Liver (tissue), 9 donors: ENCODE data around the gene ARHGEF10L. TPM values are rescaled to one million over a fixed set of nuclear protein-coding genes. Genes with fewer than 3 reads are reported as not detected.

Experiments used
- DNase-seq: peaks from one replicate; pipeline ENCODE4 v3.0.0-alpha.2; 2017; ENCODE audit warnings: low spot score
- H3K27ac ChIP-seq, 2 donors: one replicate each; pipeline ENCODE4 v1.7.0; 2013; ENCODE audit warnings: inconsistent platforms in 2 of 2, low read length in 2 of 2, control low read depth in 1 of 2, low read depth in 1 of 2, mild to moderate bottlenecking in 1 of 2
- H3K27me3 ChIP-seq, 4 donors: one replicate each; pipeline versions ENCODE4 v1.6.1 to v1.7.0; 2013; ENCODE audit warnings: low read length in 3 of 4, inconsistent platforms in 1 of 4, mild to moderate bottlenecking in 1 of 4, moderate library complexity in 1 of 4; ENCODE audit not compliant: control insufficient read depth in 4 of 4, insufficient read depth in 4 of 4
- H3K36me3 ChIP-seq, 4 donors: one replicate each; pipeline versions ENCODE4 v1.6.1 to v1.7.0; 2013; ENCODE audit warnings: low read length in 3 of 4, mild to moderate bottlenecking in 3 of 4, low read depth in 1 of 4, moderate library complexity in 1 of 4; ENCODE audit not compliant: control insufficient read depth in 4 of 4, insufficient read depth in 3 of 4
- H3K4me1 ChIP-seq, 4 donors: one replicate each; pipeline versions ENCODE4 v1.6.1 to v1.7.0; 2013; ENCODE audit warnings: low read length in 3 of 4, mild to moderate bottlenecking in 3 of 4, moderate library complexity in 1 of 4; ENCODE audit not compliant: control insufficient read depth in 4 of 4, insufficient read depth in 4 of 4
- H3K4me3 ChIP-seq, 3 donors: one replicate each; pipeline versions ENCODE4 v1.6.1 to v1.7.0; 2013; ENCODE audit warnings: low read length in 3 of 3, control low read depth in 1 of 3, low read depth in 1 of 3, mild to moderate bottlenecking in 1 of 3
- H3K9ac ChIP-seq, 2 donors: one replicate each; pipeline ENCODE4 v1.7.0; 2013; ENCODE audit warnings: low read length in 2 of 2, mild to moderate bottlenecking in 2 of 2, moderate library complexity in 2 of 2, control low read depth in 1 of 2, low read depth in 1 of 2
- H3K9me3 ChIP-seq, 4 donors: one replicate each; pipeline versions ENCODE4 v1.6.1 to v1.7.0; 2013; ENCODE audit warnings: low read length in 3 of 4; ENCODE audit not compliant: control insufficient read depth in 4 of 4
- CTCF ChIP-seq: fragments of 150-350 bp; IDR thresholded peaks from 2 replicates; pipeline ENCODE4 v1.5.1; 2017; ENCODE audit warnings: improper control_type of control experiment, low read depth, low read length; ENCODE audit not compliant: missing input control
- EGR1 ChIP-seq, 2 donors: IDR thresholded peaks; 2 replicates each; pipeline ENCODE4 v1.6.1; 2016 to 2018; ENCODE audit warnings: antibody characterized with exemption in 2 of 2, low read depth in 2 of 2
- FOXA1 ChIP-seq: IDR thresholded peaks from 2 replicates; pipeline ENCODE4 v1.6.1; 2016; ENCODE audit warnings: antibody characterized with exemption
- FOXA2 ChIP-seq: IDR thresholded peaks from 2 replicates; pipeline ENCODE4 v1.6.1; 2016; ENCODE audit warnings: antibody characterized with exemption
- HNF4A ChIP-seq, 2 donors: conservative IDR thresholded peaks; 2 replicates each; pipeline ENCODE4 v1.6.1; 2016; ENCODE audit warnings: antibody characterized with exemption in 2 of 2, mild to moderate bottlenecking in 2 of 2
- HNF4G ChIP-seq: IDR thresholded peaks from 2 replicates; pipeline ENCODE4 v1.6.1; 2016; ENCODE audit warnings: antibody characterized with exemption
- JUND ChIP-seq, 2 donors: IDR thresholded peaks; 2 replicates each; pipeline ENCODE4 v1.6.1; 2016; ENCODE audit warnings: antibody characterized with exemption in 2 of 2
- NR2F2 ChIP-seq: IDR thresholded peaks from 2 replicates; pipeline ENCODE4 v1.6.1; 2016; ENCODE audit warnings: antibody characterized with exemption
- RAD21 ChIP-seq, 2 donors: IDR thresholded peaks; 2 replicates each; pipeline ENCODE4 v1.6.1; 2016; ENCODE audit warnings: antibody characterized with exemption in 2 of 2, mild to moderate bottlenecking in 2 of 2
- RXRA ChIP-seq, 2 donors: IDR thresholded peaks; 2 replicates each; pipeline ENCODE4 v1.6.1; 2017 to 2018; ENCODE audit warnings: antibody characterized with exemption in 2 of 2, mild to moderate bottlenecking in 1 of 2
- SP1 ChIP-seq: IDR thresholded peaks from 2 replicates; pipeline ENCODE4 v1.6.1; 2018; ENCODE audit warnings: antibody characterized with exemption, mild to moderate bottlenecking
- TAF1 ChIP-seq: conservative IDR thresholded peaks from 2 replicates; pipeline ENCODE4 v1.6.1; 2016; ENCODE audit warnings: antibody characterized with exemption, mild to moderate bottlenecking
- YY1 ChIP-seq: IDR thresholded peaks from 2 replicates; pipeline ENCODE4 v1.6.1; 2016; ENCODE audit warnings: antibody characterized with exemption, mild to moderate bottlenecking
- WGBS: extraction: QIAGEN DNeasy Blood & Tissue Kit; methylation state at CpG from one replicate; pipeline ENCODE4 v1.1.7; 2013; 5-methylcytosine and 5-hydroxymethylcytosine counted together
- polyA plus RNA-seq, 2 donors: library from polyadenylated mRNA; stranded (reverse) in 1 of 2; unstranded in 1 of 2; fragments of 200-250 nt in 1 of 2; fragments of >200 nt in 1 of 2; fragmentation: Nextera tagmentation in 1 of 2; extraction: Ambion mirVana in 1 of 2; gene quantifications; one replicate each; pipeline versions ENCODE4 v1.2.1 to v1.2.3, GENCODE V29; 2013 to 2015
- total RNA-seq, 2 donors: library from RNA; depleted of rRNA; stranded (reverse); fragments of >200 nt; gene quantifications; one replicate each; pipeline ENCODE4 v1.2.3, GENCODE V29; 2014
- TF ChIP-seq, protein P1 (sequence below): IDR thresholded peaks from 2 replicates; pipeline ENCODE4 v1.6.1; 2016; ENCODE audit warnings: antibody characterized with exemption
- TF ChIP-seq, protein P2 (sequence below): IDR thresholded peaks from 2 replicates; pipeline ENCODE4 v1.6.1; 2016; ENCODE audit warnings: antibody characterized with exemption
- TF ChIP-seq, protein P3 (sequence below): IDR thresholded peaks from 2 replicates; pipeline ENCODE4 v1.6.1; 2016; ENCODE audit warnings: antibody characterized with exemption, mild to moderate bottlenecking
- donor health status: healthy.
- donor health status: healthy.
- donor health status: healthy.
- donor health status: healthy.
- donor health status: healthy.

The ARHGEF10L gene
- total and polyA plus RNA-seq, 4 donors, result 26.3 to 169 (median 57.5) TPM

DNA sequence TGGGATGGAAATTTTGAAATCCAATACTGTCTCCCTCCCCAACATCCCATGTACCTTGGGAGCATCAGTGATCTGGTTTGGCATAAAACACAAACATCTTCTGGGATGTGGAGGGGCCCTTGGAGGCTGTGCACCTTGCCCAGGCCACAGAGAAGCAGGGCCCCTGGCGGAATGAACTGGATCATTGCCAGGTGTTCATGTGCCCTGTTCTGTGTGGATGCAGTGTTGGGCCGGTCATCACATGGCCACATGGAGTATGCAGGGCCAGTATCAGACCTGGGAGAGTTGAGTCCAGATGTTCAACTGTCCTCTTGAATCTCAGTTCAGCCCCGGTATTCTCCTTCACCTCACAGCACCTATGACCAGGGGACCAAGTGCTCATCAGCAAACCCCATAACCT, 26.9 kb downstream of the ARHGEF10L start:
- H3K27ac ChIP-seq, result peak overlapping the region; percentile 76 to 89
- H3K4me3 ChIP-seq, result no peak overlapping the region
- no peaks in the 10 kb centered on the region for H3K27me3 ChIP-seq
- H3K9me3 ChIP-seq, result no peaks in the 10 kb centered on the region
- TF ChIP-seq FOXA2, result no peak
- TF ChIP-seq NR2F2, result no peak
- no peak for TF ChIP-seq RAD21 (IDR thresholded peaks at IDR 0.05)
- no peak for TF ChIP-seq HNF4A (conservative IDR thresholded peaks at IDR 0.05)
- no peaks in the 10 kb centered on the region for H3K36me3 ChIP-seq
- H3K4me1 ChIP-seq, result peaks cover 29 to 60% (median 50%) of the 10 kb centered on the region in 4 donors
- no peak for DNase-seq
- WGBS, result 74% methylated on average over 3 of the region's 3 CpGs
- no peak overlapping the region for H3K9ac ChIP-seq

- Histone ChIP-seq H3K27ac (peak overlapping the region; percentile 76 to 89), H3K4me3 (no peak overlapping the region), H3K36me3 (no peaks in the 10 kb centered on the region), H3K27me3 (no peaks in the 10 kb centered on the region), H3K9ac (no peak overlapping the region), H3K4me1 (peaks cover 24 to 56% (median 48%) of the 10 kb centered on the region in 4 donors), H3K9me3 (no peaks in the 10 kb centered on the region)
- 33% methylated on average over 9 of the region's 9 CpGs for WGBS
- TF ChIP-seq SP1, result peak; percentile 29
- TF ChIP-seq, protein P1, sequence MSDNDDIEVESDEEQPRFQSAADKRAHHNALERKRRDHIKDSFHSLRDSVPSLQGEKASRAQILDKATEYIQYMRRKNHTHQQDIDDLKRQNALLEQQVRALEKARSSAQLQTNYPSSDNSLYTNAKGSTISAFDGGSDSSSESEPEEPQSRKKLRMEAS, result peak; percentile 52
- TF ChIP-seq FOXA2, result no peak
- TF ChIP-seq, protein P2, sequence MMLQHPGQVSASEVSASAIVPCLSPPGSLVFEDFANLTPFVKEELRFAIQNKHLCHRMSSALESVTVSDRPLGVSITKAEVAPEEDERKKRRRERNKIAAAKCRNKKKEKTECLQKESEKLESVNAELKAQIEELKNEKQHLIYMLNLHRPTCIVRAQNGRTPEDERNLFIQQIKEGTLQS, result no peak
- TF ChIP-seq RXRA (IDR thresholded peaks at IDR 0.05), result peak; percentile 51 to 82
- no peak for TF ChIP-seq HNF4G
- peak; percentile 31 to 64 for TF ChIP-seq HNF4A (conservative IDR thresholded peaks at IDR 0.05)
- TF ChIP-seq CTCF, result no peak
- TF ChIP-seq, protein P3, sequence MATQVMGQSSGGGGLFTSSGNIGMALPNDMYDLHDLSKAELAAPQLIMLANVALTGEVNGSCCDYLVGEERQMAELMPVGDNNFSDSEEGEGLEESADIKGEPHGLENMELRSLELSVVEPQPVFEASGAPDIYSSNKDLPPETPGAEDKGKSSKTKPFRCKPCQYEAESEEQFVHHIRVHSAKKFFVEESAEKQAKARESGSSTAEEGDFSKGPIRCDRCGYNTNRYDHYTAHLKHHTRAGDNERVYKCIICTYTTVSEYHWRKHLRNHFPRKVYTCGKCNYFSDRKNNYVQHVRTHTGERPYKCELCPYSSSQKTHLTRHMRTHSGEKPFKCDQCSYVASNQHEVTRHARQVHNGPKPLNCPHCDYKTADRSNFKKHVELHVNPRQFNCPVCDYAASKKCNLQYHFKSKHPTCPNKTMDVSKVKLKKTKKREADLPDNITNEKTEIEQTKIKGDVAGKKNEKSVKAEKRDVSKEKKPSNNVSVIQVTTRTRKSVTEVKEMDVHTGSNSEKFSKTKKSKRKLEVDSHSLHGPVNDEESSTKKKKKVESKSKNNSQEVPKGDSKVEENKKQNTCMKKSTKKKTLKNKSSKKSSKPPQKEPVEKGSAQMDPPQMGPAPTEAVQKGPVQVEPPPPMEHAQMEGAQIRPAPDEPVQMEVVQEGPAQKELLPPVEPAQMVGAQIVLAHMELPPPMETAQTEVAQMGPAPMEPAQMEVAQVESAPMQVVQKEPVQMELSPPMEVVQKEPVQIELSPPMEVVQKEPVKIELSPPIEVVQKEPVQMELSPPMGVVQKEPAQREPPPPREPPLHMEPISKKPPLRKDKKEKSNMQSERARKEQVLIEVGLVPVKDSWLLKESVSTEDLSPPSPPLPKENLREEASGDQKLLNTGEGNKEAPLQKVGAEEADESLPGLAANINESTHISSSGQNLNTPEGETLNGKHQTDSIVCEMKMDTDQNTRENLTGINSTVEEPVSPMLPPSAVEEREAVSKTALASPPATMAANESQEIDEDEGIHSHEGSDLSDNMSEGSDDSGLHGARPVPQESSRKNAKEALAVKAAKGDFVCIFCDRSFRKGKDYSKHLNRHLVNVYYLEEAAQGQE, result no peak
- peak in 1 of 2 donors; percentile 4 for TF ChIP-seq RAD21 (IDR thresholded peaks at IDR 0.05)
- DNase-seq, result no peak
These were observed 27.4 kb downstream of the ARHGEF10L start for GRCh38 chr1:17566892-17567291.

DNA sequence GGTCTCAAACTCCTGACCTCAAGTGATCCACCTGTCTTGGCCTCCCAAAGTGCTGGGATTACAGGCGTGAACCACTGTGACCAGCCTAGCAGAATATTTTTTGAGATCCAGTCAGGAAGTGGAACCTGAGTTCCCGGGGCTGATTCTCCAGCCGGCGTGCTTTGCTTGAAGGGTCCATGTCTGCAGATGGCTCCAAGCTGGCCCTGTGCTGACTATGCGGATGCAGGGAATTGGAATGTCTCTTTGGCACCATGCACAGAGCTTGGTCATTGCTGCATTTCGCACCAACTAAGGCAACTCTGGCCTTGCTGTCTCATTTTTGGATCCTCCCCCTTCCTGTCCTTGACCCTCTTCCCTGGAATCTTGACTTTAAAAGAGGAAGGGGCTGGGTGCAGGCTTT, 28.1 kb downstream of the ARHGEF10L start:
- DNase-seq, result no peak
- Histone ChIP-seq H3K4me3 (no peak overlapping the region), H3K4me1 (peaks cover 22 to 53% (median 46%) of the 10 kb centered on the region in 4 donors)
- TF ChIP-seq RXRA (IDR thresholded peaks at IDR 0.05) (no peak), EGR1 (IDR thresholded peaks at IDR 0.05; ENCODE audit: low read depth in 2 of 2) (no peak), FOXA1 (no peak), HNF4A (conservative IDR thresholded peaks at IDR 0.05) (no peak), JUND (IDR thresholded peaks at IDR 0.05) (no peak), NR2F2 (no peak), FOXA2 (no peak), TAF1 (no peak), RAD21 (IDR thresholded peaks at IDR 0.05) (no peak), YY1 (no peak), HNF4G (no peak)
- TF ChIP-seq, protein P3, result no peak
- TF ChIP-seq, protein P1, result no peak
- TF ChIP-seq, protein P2, result no peak

More for the DNA sequence above, 28.1 kb downstream of the ARHGEF10L start:
- Histone ChIP-seq H3K9me3 (no peaks in the 10 kb centered on the region), H3K9ac (no peak overlapping the region), H3K27me3 (no peaks in the 10 kb centered on the region), H3K27ac (peak overlapping the region in 1 of 2 donors; percentile 89), H3K36me3 (no peaks in the 10 kb centered on the region)
- WGBS, result 80% methylated on average over 6 of the region's 6 CpGs
